ENCODE results near the gene ADARB2. TPM values are rescaled to one million over a fixed set of nuclear protein-coding genes. Genes with fewer than 3 reads are reported as not detected.

Gene ADARB2
- total RNA-seq, 1 donor from 2014 or later: 0.11 TPM

DNA sequence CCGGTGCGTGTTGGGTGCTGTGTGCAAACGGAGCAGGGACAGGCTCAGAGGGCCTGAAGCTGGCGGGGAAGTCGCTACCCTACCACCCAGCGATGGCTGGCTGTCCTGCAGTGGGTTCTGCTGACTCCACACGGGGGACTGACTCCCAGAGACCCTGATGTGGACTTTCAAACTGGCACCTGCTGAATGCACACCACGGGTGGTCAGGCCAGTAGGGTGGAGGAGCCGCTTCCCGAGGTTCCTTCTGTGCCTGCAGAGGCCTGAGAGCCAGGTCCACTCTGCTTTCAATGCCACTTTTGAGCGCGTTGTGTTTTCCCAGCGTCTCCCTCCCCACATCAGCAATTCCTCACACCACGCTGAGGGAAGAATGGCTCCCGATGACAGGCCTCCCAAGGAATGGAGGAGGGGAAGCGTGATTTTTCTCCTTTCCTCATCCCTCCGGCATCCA, 135.3 kb downstream of the ADARB2 start:
- Histone ChIP-seq H3K27me3 (ENCODE audit: low read depth) (peaks cover 67% of the 10 kb centered on the region), H3K4me1 (no peaks in the 10 kb centered on the region), H3K27ac (replicated peaks) (no peak overlapping the region), H3K9me3 (replicated peaks) (peaks cover 5% of the 10 kb centered on the region), H3K4me3 (no peak overlapping the region), H3K36me3 (no peaks in the 10 kb centered on the region)
- intact Hi-C loops (cut with micrococcal nuclease): no loop called here
- TF ChIP-seq, protein P1, sequence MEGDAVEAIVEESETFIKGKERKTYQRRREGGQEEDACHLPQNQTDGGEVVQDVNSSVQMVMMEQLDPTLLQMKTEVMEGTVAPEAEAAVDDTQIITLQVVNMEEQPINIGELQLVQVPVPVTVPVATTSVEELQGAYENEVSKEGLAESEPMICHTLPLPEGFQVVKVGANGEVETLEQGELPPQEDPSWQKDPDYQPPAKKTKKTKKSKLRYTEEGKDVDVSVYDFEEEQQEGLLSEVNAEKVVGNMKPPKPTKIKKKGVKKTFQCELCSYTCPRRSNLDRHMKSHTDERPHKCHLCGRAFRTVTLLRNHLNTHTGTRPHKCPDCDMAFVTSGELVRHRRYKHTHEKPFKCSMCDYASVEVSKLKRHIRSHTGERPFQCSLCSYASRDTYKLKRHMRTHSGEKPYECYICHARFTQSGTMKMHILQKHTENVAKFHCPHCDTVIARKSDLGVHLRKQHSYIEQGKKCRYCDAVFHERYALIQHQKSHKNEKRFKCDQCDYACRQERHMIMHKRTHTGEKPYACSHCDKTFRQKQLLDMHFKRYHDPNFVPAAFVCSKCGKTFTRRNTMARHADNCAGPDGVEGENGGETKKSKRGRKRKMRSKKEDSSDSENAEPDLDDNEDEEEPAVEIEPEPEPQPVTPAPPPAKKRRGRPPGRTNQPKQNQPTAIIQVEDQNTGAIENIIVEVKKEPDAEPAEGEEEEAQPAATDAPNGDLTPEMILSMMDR (IDR thresholded peaks at IDR 0.05; ENCODE audit: borderline replicate concordance): no peak
- no peak for DNase-seq

DNA sequence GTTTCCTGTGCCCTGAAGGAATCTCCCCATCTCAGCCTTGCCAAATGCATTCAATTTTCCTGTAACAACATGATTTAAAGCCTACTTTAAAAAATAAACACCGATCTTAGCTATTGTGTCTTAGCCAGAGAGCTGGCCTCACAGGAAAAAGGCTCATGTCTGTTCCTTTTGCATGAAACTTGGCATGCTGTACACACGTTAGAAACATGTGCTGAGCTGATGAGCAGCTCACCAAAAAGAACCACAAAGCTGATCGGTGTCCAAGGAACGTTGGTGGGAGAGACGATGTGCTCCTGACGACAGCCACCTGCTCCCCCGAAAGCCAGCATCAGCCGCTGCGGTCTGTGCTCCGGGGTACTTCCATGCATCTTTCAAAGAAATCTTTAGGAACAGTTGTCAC, 135.9 kb downstream of the ADARB2 start:
- Histone ChIP-seq H3K4me1 (no peaks in the 10 kb centered on the region), H3K4me3 (no peak overlapping the region), H3K36me3 (no peaks in the 10 kb centered on the region), H3K27me3 (ENCODE audit: low read depth) (peaks cover 64% of the 10 kb centered on the region), H3K27ac (replicated peaks) (no peak overlapping the region), H3K9me3 (replicated peaks) (peaks cover 5% of the 10 kb centered on the region)
- DNase-seq: no peak
- intact Hi-C loops (cut with micrococcal nuclease): no loop called here
- TF ChIP-seq, protein P1 (IDR thresholded peaks at IDR 0.05; ENCODE audit: borderline replicate concordance): no peak

DNA sequence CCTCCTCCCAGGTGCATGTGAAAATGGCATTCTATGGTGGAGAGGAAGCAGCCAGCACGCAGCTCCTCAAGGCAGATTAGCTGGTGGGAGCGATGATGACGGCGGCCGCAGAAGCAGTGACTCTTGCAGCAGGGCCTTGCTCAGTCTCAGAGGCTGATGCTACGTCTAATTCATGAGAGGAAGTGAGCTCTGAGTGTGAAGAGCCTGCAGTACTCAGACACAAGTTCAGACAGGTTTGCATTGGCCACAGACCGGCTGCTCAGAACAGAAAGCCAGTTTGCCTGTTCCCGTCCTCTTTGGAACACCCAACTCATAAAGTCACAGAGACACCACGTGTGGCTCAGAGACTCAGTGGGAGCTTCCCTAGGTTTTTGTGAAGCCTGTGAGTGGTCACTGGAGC, 136.5 kb downstream of the ADARB2 start:
- no peak overlapping the region for H3K27ac ChIP-seq (replicated peaks)
- H3K27me3 ChIP-seq (ENCODE audit: low read depth): peaks cover 61% of the 10 kb centered on the region
- H3K36me3 ChIP-seq: no peaks in the 10 kb centered on the region
- no peaks in the 10 kb centered on the region for H3K4me1 ChIP-seq
- peaks cover 5% of the 10 kb centered on the region for H3K9me3 ChIP-seq (replicated peaks)
- intact Hi-C loops (cut with micrococcal nuclease): no loop called here
- H3K4me3 ChIP-seq: no peak overlapping the region
- no peak for DNase-seq
- TF ChIP-seq, protein P1 (IDR thresholded peaks at IDR 0.05; ENCODE audit: borderline replicate concordance): no peak

DNA sequence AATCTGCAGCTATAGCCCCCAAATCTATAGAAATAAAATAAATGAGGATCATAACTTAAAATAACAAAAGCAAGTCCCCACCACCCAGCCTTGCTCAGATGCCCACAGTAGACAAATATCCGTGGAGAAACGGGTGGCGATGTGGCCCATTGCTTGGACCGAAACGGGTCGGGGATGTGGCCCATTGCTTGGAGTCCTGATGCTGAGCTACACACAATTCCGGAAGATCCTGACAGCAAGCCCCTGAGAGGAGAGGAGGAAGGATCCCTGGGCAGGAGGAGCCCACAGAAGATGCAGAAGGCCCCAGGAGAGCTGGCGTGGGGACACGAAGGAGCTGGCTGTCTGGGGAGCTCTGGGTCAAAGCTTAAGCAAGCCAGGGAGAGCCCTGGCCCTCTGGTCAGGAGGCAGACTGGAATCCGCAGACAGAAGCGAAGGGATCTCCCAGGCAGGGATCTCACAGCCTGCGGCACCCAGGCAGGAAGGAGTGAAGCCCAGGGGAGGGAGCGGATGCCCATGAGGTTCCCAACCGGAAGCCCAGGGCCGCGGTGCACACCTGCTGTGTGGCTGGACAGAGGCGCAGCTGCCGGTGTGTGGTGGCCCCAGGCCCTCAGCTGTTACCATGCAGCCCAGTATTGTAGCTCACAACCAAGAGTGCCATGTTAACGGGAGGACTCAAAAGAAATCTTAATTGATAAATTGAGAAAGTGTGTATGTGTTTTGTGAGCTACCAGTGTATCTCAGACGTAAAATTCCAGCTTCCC, 138.8 kb downstream of the ADARB2 start:
- H3K27ac ChIP-seq (replicated peaks): no peak overlapping the region
- TF ChIP-seq, protein P1 (IDR thresholded peaks at IDR 0.05; ENCODE audit: borderline replicate concordance): no peak
- intact Hi-C loops (cut with micrococcal nuclease): no loop called here
- no peak for DNase-seq
- peaks cover 5% of the 10 kb centered on the region for H3K9me3 ChIP-seq (replicated peaks)
- H3K4me1 ChIP-seq: no peaks in the 10 kb centered on the region
- no peak overlapping the region for H3K4me3 ChIP-seq
- peaks cover 49% of the 10 kb centered on the region for H3K27me3 ChIP-seq (ENCODE audit: low read depth)
- no peaks in the 10 kb centered on the region for H3K36me3 ChIP-seq

DNA sequence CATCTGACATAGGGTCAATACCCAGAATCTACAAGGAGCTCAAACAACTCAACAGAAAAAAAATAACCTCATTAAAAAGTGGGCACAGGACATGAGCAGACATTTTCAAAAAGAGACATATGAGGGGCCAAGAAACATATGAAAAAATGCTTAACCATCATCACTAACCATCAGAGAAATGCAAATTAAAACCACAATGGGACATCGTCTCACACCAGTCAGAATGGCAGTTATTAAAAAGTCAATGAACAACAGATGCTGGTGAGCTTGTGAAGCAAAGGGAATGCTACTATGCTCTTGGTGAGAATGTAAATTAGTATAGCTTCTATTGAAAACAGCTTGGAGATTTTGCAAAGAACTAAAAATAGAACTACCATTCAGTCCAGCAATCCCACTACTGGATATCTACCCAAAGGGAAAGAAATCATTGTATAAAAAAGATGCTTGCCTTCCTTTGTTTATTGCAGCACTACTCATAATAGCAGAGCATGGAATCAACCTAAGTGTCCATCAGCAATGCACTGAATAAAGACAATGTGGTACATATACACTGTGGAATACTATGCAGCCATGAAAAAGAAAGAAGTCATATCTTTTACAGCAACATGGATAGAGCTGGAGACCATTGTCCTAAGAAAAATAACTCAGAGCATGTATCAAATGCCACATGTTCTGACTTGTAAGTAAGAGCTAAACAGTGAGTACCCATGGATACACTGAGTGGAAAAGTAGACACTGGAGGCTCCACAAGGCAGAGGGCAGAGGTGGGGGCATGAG, 139.8 kb downstream of the ADARB2 start:
- Histone ChIP-seq H3K27me3 (ENCODE audit: low read depth) (peaks cover 42% of the 10 kb centered on the region), H3K9me3 (replicated peaks) (peaks cover 5% of the 10 kb centered on the region), H3K36me3 (no peaks in the 10 kb centered on the region), H3K4me3 (no peak overlapping the region), H3K4me1 (no peaks in the 10 kb centered on the region), H3K27ac (replicated peaks) (no peak overlapping the region)
- no peak for DNase-seq
- TF ChIP-seq, protein P1 (IDR thresholded peaks at IDR 0.05; ENCODE audit: borderline replicate concordance): no peak
- intact Hi-C loops (cut with micrococcal nuclease): no loop called here

Measured in left ventricle myocardium inferior (tissue), 1 donor.